22Rv1 (cell line): Measurements from ENCODE around the gene ENDOV.

ENCODE experiments used
- H3K27ac ChIP-seq: fragments of 450-650 bp; 2 replicates; pipeline ENCODE4 v1.5.1; 2017
- ZFX ChIP-seq: fragments of 450-650 bp; IDR thresholded peaks from 2 replicates; pipeline ENCODE4 v1.6.1; 2017; ENCODE audit warnings: antibody characterized with exemption, borderline replicate concordance
- TF ChIP-seq, protein P1 (sequence below): fragments of 450-650 bp; IDR thresholded peaks from 2 replicates; pipeline ENCODE4 v1.5.1; 2017; ENCODE audit warnings: mild to moderate bottlenecking

The ENDOV gene

DNA sequence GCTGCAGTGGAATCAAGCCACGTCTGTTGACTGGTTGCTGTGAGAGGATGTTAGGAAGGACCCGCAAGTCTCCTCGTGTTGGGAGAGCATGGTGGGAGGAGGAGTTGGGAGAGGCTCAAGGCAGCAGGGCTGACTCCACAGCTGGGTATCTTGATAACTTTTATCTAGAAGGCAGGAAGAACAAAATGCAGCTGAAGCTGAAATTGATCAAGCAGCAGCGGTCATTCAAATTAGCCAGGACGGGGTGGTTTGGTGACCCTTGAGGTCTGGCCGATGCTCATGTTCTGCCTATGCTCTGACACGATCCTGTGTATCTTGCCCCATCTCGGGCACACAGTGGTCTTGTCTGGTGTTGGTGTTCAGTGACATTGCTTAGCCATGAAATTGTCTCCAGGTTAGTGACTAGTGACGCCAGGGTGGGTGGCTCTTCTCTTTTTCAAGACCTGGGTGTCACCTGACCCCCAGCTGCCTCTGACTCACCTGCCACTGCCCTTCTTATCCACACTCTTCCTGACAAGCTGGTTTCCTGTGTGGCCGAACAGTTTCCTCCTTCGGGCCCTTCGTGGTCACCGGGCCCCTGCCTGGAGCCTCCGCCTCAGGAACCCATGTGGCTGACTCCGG lies 42.4 kb downstream of the ENDOV start:
- TF ChIP-seq, protein P1, sequence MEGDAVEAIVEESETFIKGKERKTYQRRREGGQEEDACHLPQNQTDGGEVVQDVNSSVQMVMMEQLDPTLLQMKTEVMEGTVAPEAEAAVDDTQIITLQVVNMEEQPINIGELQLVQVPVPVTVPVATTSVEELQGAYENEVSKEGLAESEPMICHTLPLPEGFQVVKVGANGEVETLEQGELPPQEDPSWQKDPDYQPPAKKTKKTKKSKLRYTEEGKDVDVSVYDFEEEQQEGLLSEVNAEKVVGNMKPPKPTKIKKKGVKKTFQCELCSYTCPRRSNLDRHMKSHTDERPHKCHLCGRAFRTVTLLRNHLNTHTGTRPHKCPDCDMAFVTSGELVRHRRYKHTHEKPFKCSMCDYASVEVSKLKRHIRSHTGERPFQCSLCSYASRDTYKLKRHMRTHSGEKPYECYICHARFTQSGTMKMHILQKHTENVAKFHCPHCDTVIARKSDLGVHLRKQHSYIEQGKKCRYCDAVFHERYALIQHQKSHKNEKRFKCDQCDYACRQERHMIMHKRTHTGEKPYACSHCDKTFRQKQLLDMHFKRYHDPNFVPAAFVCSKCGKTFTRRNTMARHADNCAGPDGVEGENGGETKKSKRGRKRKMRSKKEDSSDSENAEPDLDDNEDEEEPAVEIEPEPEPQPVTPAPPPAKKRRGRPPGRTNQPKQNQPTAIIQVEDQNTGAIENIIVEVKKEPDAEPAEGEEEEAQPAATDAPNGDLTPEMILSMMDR, result no peak
- TF ChIP-seq ZFX, result no peak
- H3K27ac ChIP-seq, result no peak overlapping the region

DNA sequence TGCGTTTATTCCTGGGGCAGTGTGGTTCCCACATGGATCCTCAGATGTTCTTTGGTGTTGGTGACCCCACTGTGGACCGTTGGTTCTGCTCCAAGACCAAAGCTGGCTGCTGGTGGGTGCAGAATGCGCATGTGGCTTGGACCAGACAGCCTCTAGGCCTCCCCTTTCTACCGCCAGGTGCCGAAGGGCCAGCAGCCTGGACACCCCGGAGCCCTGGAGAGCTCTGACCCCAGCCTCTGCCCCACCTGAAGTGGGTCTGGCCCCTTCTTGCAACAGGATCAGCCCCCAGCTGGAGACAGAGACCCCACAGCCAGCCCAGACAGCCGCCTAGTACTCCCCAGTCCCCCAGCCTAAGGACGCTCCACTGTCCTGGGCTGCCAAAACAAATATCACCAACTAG lies 43.0 kb downstream of the ENDOV start:
- no peak for TF ChIP-seq ZFX
- TF ChIP-seq, protein P1, result no peak
- H3K27ac ChIP-seq, result no peak overlapping the region

- no peak overlapping the region for H3K27ac ChIP-seq
- TF ChIP-seq ZFX, result no peak
- TF ChIP-seq, protein P1, result no peak
Observed at GRCh38 chr17:80459234-80459633, 44.3 kb downstream of the ENDOV start.

DNA sequence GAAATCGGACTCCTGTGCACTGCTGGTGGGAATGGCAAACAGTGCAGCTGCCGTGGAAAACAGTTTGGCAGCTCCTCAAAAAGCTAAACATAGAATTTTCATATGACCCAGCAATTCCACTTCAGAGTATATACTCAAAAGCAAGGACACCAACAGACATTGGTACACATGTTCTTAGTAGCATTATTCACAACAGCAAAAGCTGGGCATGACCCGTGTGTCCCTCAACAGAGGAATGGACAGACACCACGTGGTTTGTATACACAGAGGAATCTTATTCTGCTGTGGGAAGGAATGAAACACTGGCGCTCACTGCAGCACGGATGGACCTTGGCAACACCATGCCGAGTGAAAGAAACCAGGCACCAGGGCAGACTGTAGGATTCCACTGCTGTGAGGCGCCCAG lies 45.5 kb downstream of the ENDOV start:
- TF ChIP-seq, protein P1, result no peak
- TF ChIP-seq ZFX, result no peak

DNA sequence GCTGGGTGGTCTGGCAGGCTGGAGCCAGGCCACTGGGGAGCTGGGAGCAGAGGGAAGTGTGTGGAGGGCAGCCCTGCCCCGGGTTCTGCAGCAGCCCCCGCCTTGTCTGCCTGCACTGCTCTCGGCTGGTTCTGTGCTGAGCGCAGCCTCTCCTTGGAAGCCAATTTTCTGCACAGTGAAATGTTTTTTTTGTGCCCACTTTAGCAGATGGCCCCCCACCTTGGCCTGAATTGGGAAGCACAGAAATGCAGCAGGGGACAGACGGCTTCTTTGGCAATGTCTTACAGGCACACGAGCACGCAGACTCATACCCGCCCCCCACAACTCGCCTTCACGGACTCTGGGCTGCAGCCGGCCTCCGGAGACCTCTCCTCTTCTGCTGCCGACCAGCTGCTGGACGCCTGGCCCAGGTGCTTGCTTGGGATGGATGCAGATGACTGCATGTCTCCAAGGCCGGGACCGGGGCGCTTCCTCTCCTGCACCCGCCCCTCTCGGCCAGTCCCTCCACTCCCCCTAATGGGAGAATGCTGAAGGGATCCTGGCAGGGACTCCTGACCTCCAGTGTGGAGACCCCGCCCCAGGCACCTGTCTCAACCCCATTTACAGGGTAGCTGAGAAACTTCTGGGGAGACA lies 46.7 kb downstream of the ENDOV start:
- TF ChIP-seq, protein P1, result no peak
- no peak for TF ChIP-seq ZFX
- H3K27ac ChIP-seq, result no peak overlapping the region

More for the DNA sequence above, 45.5 kb downstream of the ENDOV start:
- H3K27ac ChIP-seq, result no peak overlapping the region

DNA sequence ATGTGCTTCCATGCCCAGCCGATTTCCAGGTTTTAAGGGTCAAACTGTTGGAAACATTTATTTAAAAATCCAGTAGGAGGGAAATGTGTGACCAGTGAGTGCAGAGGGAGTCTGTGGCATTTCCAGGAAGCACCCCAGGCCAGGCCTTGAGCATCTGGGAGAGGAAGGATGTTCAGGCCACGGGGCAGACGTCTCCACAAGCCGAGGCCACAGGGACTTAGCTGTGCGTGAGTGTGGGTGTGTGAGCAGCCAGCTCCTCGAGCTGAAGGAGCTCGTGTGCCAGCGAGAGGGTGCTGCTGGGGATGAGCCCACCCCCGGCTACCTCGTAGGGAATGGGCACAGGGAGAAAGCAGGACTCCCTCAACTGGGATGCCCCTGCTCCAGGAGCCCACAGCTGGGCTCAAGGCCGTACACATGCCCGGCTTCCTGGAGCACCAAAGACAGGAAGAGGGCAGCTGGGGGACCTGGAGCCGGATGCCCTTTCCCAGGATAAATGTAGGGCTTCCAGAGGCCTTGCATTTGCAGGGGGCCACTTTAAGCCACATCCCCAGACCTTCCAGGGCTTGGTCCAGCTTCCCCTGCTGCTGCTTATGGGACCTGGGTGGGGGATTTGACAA lies 48.9 kb downstream of the ENDOV start:
- no peak overlapping the region for H3K27ac ChIP-seq
- TF ChIP-seq ZFX, result no peak
- TF ChIP-seq, protein P1, result no peak

GRCh38 chr17:80464486-80464885 lies 49.5 kb downstream of the ENDOV start:
- no peak overlapping the region for H3K27ac ChIP-seq
- no peak for TF ChIP-seq ZFX
- TF ChIP-seq, protein P1, result no peak
